Activated CD4-positive, alpha-beta T cell treated with anti-CD3 and anti-CD28 coated beads for 1 hour (primary cell): Measurements from ENCODE around the gene CDC42EP4.
"Not testable (repeated sequence)": the region's sequence is repeated elsewhere in the genome, so short reads cannot be mapped to it uniquely, and the experiment has no call there.

Experiments used
- DNase-seq: peaks from one replicate; pipeline ENCODE4 v3.0.0-alpha.2; 2020

Gene CDC42EP4

GRCh38 chr17:73318836-73319235, 7.0 kb upstream of the CDC42EP4 start:
- no peak for DNase-seq

- no peak for DNase-seq
These were observed 6.6 kb upstream of the CDC42EP4 start for GRCh38 chr17:73318427-73318813.

- DNase-seq, result no peak
These were observed 6.0 kb upstream of the CDC42EP4 start for GRCh38 chr17:73317513-73318426.

- DNase-seq, result no peak
These were observed 5.2 kb upstream of the CDC42EP4 start for GRCh38 chr17:73316919-73317505.

- DNase-seq, result no peak
These were observed 3.7 kb upstream of the CDC42EP4 start for GRCh38 chr17:73315471-73315870.

GRCh38 chr17:73313526-73314127, 1.8 kb upstream of the CDC42EP4 start:
- DNase-seq, result no peak

- not testable (repeated sequence) for DNase-seq
These were observed 1.1 kb upstream of the CDC42EP4 start for GRCh38 chr17:73312887-73313286.

GRCh38 chr17:73311428-73311780, 397 bp downstream of the CDC42EP4 start:
- DNase-seq, result no peak

GRCh38 chr17:73309727-73310596, 1.8 kb downstream of the CDC42EP4 start:
- DNase-seq, result no peak

GRCh38 chr17:73308959-73309358, 2.8 kb downstream of the CDC42EP4 start:
- DNase-seq, result not testable (repeated sequence)

- DNase-seq, result no peak
These were observed 3.6 kb downstream of the CDC42EP4 start for GRCh38 chr17:73308017-73308823.

- DNase-seq, result no peak
These were observed 4.7 kb downstream of the CDC42EP4 start for GRCh38 chr17:73307130-73307529.

- DNase-seq, result no peak
These were observed 5.7 kb downstream of the CDC42EP4 start for GRCh38 chr17:73305845-73306836.

GRCh38 chr17:73304971-73305812, 6.6 kb downstream of the CDC42EP4 start:
- DNase-seq, result no peak

- DNase-seq, result no peak
These were observed 7.4 kb downstream of the CDC42EP4 start for GRCh38 chr17:73304438-73304837.

- no peak for DNase-seq
These were observed 9.6 kb downstream of the CDC42EP4 start for GRCh38 chr17:73302189-73302588.

GRCh38 chr17:73301369-73301768, 10.4 kb downstream of the CDC42EP4 start:
- DNase-seq, result no peak

GRCh38 chr17:73300392-73300791, 11.4 kb downstream of the CDC42EP4 start:
- no peak for DNase-seq

- no peak for DNase-seq
These were observed 13.6 kb downstream of the CDC42EP4 start for GRCh38 chr17:73297934-73298861.
